ENCODE measurements around the gene ZNF500.

Gene ZNF500

DNA sequence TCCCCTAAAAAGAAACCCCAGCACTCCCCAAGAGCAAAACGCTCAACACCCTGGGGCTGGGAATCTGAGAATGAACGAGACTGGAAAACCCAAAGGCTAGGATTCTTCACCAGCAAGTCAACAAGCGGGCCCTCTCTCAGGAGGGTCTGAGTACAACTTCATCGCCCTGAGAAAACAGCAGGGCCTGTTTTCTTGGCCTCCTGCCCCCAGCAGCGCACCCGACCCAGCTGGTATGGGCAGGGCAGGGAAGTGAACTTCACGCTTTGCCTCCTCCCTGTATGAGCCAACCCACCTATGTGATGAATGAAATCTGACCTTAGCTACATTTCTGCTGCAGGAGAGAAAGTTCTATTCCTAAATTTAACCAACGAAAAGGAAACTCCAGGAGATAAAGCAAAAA, 62.5 kb downstream of the ZNF500 start:
- no peak for DNase-seq (ENCODE audit: low spot score)

- DNase-seq (ENCODE audit: low spot score): no peak
Observed at GRCh38 chr16:4703906-4704305, 63.1 kb downstream of the ZNF500 start.

DNA sequence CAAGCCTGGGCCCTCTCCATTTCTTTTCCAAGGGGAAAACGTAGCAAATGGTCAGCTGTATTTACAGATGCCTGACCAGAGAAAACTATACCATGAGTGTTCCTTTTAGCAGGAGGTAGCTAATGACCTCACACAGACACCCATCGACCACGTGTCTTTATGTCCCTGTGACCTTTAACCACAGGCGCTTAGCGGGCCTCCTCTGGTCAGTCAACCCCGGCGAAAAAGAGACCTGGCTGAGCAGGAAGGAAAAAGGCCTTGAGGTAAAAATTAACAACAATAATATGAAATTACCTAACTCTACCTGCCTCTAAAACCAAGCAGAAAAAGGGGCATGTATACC, 64.5 kb downstream of the ZNF500 start:
- no peak for DNase-seq (ENCODE audit: low spot score)

DNA sequence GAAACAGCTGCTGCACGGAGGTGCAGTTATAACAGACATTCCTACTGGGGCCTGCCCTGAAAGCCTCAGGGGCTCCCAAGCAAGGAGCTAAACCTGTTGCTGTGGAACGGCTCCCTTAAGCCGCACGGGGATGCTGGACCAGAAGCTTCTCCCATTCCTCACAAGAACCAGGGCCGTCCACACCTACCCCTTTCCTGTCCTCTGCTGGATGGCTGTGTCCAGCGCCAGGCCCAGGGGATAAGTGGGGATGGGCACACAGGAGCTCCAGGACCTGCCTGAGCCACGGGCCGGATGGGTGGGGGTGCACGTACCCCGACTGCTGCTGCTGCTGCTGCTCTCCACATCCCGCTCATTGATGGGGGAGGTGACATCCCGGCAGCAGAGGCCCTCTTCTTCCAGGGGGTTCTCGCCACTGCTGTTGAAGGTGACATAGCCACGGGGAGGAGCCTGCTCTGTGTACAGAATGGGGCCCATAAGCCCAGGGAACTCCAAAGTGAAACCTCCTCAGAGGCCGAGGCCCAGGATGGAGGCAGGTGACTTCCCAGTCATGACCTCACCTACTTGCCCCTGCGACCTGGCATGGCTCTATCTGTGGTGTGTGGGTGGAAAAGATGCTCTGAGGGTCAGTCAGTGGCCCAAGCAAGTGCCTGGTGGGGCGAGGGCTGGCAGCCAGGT, 65.0 kb downstream of the ZNF500 start:
- no peak for DNase-seq (ENCODE audit: low spot score)

- DNase-seq (ENCODE audit: low spot score): no peak
Observed at GRCh38 chr16:4700997-4701743, 65.8 kb downstream of the ZNF500 start.

DNA sequence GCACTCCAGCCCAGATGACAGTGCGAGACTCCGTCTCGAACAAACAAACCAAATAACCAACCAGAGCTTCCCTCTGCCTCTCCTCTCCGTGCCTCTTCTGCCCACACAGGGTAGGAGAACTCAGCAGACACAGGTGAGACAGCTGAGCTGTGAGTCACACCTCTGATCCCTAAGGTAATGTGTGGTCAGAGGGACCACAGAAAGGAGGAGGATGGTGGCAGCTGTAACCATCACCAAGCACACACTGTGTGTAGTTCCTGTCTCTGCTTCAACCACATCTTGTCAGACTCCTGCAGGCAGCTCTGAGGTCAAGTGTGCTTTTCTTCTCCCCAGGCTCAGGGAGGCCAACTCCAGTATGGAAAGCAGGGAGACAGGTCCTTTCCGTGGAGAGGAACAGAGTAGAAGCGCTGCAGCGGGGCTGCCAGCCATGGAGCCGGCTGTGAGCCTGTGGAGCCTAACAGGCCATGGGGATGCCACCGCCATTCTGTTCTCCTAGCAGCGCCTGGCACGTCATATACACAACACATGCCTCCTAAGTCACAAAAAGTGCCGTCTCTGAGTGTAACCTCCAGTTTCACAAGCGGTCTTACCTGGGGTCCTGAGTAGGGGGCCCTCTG, 66.5 kb downstream of the ZNF500 start:
- DNase-seq (ENCODE audit: low spot score): no peak

- DNase-seq (ENCODE audit: low spot score): no peak
Observed at GRCh38 chr16:4699046-4699556, 67.9 kb downstream of the ZNF500 start.

- no peak for DNase-seq (ENCODE audit: low spot score)
Observed at GRCh38 chr16:4698321-4699045, 68.5 kb downstream of the ZNF500 start.
